Body of pancreas (tissue), 4 donors: ENCODE results near the gene MSMO1. TPM values are rescaled to one million over a fixed set of nuclear protein-coding genes. Genes with fewer than 3 reads are reported as not detected.

Source experiments
- ATAC-seq: fragments of 150-250 bp; one replicate; pipeline ENCODE4 v1.9.1; 2016
- DNase-seq, 4 donors: peaks; one replicate each; pipeline ENCODE4 v3.0.0-alpha.2; 2019
- H3K27ac ChIP-seq, 4 donors: fragments of 200-600 bp; sonication (generic); 1 replicate in 3 of 4; 2 replicates in 1 of 4; pipeline versions ENCODE4 v1.5.1 to v1.6.1; 2016 to 2019; ENCODE audit warnings: mild to moderate bottlenecking in 1 of 4, mixed read lengths in 1 of 4, moderate library complexity in 1 of 4
- H3K27me3 ChIP-seq, 2 donors: fragments of 200-600 bp; sonication (generic); one replicate each; pipeline ENCODE4 v1.6.0; 2016; ENCODE audit warnings: mild to moderate bottlenecking in 1 of 2
- H3K36me3 ChIP-seq, 2 donors: fragments of 200-600 bp; sonication (generic); replicated peaks in 1 of 2; 2 replicates each; pipeline ENCODE4 v1.5.1; 2016; ENCODE audit warnings: low read depth in 2 of 2; ENCODE audit not compliant: insufficient read depth in 1 of 2
- H3K4me1 ChIP-seq: fragments of 200-600 bp; sonication (generic); one replicate; pipeline ENCODE4 v1.6.0; 2016
- H3K4me3 ChIP-seq, 2 donors: fragments of 200-600 bp; sonication (generic); 1 replicate in 1 of 2; 2 replicates in 1 of 2; pipeline ENCODE4 v1.5.1; 2016 to 2019
- H3K9me3 ChIP-seq, 3 donors: fragments of 200-600 bp; sonication (generic); 1 replicate in 2 of 3; 2 replicates in 1 of 3; pipeline ENCODE4 v1.5.1; 2016
- POLR2A ChIP-seq, 3 donors: fragments of 450-650 bp; IDR thresholded peaks; one replicate each; pipeline ENCODE4 v1.6.1; 2016; ENCODE audit warnings: antibody characterized with exemption in 3 of 3, mild to moderate bottlenecking in 2 of 3
- WGBS, 2 donors: methylation state at CpG; one replicate each; pipeline ENCODE4 v1.1.5; 2017; 5-methylcytosine and 5-hydroxymethylcytosine counted together
- intact Hi-C: fragments of 100-400 bp; cut with DNase I; formaldehyde crosslinking; loops from one replicate; pipeline ENCODE4 v1.15.1; 2023
- total RNA-seq, 2 donors: library from RNA; depleted of rRNA; stranded (reverse); fragments of >200 nt; gene quantifications; one replicate each; pipeline ENCODE4 v1.1.0, GENCODE V29; 2016
- TF ChIP-seq, protein P1 (sequence below), 7 experiments: fragments of 450-650 bp in 4 of 7; fragments of 200-600 bp in 3 of 7; sonication (generic) in 3 of 7; IDR thresholded peaks; one replicate each; pipeline ENCODE4 v1.5.1; 2016 to 2019; ENCODE audit warnings: antibody characterized with exemption in 7 of 7

The MSMO1 gene
- total RNA-seq, 2 donors from 2014 or later = 16.1 to 22.1 TPM

DNA sequence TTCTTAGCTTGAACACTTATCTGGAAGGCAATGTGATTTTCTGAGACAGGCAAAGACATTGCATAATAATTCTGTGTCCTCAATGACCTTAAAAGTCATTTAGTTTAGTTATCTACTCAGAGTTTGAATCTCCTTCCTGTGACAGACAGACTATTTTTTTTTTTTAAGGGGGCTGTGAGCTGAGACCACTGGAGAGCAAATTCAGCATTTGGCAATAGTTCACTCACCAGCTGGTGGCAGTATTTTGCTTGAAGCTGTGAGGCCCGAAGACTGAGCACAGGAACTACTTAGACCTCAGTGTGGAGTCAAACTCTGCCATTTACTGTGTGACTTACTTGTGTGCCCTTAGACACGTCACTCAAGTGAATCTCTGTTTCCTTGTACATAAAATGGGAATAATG is 28.4 kb downstream of the MSMO1 start:
- ATAC-seq = no peak

DNA sequence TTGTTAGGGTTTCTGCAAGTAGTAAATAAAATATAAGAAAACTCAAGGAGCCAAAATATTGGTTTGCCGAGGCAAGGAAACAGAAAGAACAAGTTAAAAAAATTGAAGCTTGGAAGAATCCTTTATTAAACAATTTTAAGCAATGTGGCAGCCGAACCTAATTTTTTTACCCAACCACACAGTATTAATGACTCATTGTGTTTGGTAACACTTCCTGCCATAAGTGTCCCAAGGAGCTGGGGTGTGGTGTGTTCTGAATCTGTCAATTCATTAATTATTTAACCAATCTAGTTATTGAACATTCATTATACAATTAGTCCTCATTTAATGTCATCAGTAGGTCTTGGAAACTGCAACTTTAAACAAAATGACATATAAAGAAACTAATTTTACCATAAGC is 32.0 kb downstream of the MSMO1 start:
- H3K4me1 ChIP-seq = no peaks in the 10 kb centered on the region
- no peak for TF ChIP-seq POLR2A (IDR thresholded peaks at IDR 0.05)
- TF ChIP-seq, protein P1, sequence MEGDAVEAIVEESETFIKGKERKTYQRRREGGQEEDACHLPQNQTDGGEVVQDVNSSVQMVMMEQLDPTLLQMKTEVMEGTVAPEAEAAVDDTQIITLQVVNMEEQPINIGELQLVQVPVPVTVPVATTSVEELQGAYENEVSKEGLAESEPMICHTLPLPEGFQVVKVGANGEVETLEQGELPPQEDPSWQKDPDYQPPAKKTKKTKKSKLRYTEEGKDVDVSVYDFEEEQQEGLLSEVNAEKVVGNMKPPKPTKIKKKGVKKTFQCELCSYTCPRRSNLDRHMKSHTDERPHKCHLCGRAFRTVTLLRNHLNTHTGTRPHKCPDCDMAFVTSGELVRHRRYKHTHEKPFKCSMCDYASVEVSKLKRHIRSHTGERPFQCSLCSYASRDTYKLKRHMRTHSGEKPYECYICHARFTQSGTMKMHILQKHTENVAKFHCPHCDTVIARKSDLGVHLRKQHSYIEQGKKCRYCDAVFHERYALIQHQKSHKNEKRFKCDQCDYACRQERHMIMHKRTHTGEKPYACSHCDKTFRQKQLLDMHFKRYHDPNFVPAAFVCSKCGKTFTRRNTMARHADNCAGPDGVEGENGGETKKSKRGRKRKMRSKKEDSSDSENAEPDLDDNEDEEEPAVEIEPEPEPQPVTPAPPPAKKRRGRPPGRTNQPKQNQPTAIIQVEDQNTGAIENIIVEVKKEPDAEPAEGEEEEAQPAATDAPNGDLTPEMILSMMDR (IDR thresholded peaks at IDR 0.05) = no peak
- H3K36me3 ChIP-seq = no peaks in the 10 kb centered on the region
- H3K27ac ChIP-seq = no peak overlapping the region
- intact Hi-C loops = no loop called here
- ATAC-seq (no peak), DNase-seq (no peak)
- no peaks in the 10 kb centered on the region for H3K27me3 ChIP-seq
- no peaks in the 10 kb centered on the region for H3K9me3 ChIP-seq
- 57 to 75% methylated on average over 2 of the region's 2 CpGs for WGBS, 2 donors
- H3K4me3 ChIP-seq = no peak overlapping the region

More for the DNA sequence above, 28.4 kb downstream of the MSMO1 start:
- H3K4me3 ChIP-seq = no peak overlapping the region
- H3K4me1 ChIP-seq = no peaks in the 10 kb centered on the region
- H3K27me3 ChIP-seq = no peaks in the 10 kb centered on the region
- 5 to 8% methylated on average over 2 of the region's 2 CpGs for WGBS, 2 donors
- H3K27ac ChIP-seq = no peak overlapping the region
- no peaks in the 10 kb centered on the region for H3K36me3 ChIP-seq
- intact Hi-C loops = no loop called here
- H3K9me3 ChIP-seq = no peaks in the 10 kb centered on the region
- TF ChIP-seq POLR2A (IDR thresholded peaks at IDR 0.05) = no peak
- TF ChIP-seq, protein P1 (IDR thresholded peaks at IDR 0.05) = peak in 5 of 7 experiments; percentile 6 to 41 (median 35)
- DNase-seq = peak in 2 of 4 donors; percentile 41 to 48

DNA sequence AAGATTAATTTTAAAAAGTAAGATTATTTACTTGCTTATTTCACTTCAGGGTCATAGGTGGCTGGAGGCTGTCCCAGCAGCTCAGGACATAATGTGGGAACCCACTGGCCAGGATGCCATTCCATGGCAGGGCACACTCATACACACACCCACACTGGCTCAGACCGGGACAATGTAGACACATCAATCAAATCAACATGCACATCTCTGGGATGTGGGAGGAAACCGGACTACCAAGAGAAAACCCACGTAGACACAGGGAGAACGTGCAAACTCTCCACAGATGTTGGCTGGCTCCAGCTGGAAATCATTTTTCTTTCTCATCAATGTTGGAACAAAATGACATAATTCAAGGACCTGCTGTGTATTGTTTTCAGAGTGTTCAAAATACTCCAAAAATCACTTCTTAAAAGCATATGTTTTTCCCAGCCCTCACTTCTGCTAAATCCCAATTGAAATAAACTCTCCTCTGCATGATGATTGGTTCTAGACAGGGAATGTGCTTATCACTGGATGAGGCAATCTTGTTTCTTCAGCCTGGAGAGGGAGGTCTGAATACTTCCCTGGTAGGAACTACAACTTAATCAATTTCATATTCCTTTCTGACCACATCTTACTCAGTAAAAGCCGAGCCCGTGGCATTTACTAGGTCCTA is 32.7 kb downstream of the MSMO1 start:
- 51 to 60% methylated on average over 6 of the region's 6 CpGs for WGBS, 2 donors
- DNase-seq (no peak), ATAC-seq (peak; percentile 30)
- Histone ChIP-seq H3K4me1 (no peaks in the 10 kb centered on the region), H3K36me3 (no peaks in the 10 kb centered on the region), H3K27ac (no peak overlapping the region), H3K27me3 (no peaks in the 10 kb centered on the region), H3K9me3 (no peaks in the 10 kb centered on the region), H3K4me3 (no peak overlapping the region)
- TF ChIP-seq, protein P1 (IDR thresholded peaks at IDR 0.05) = no peak
- no peak for TF ChIP-seq POLR2A (IDR thresholded peaks at IDR 0.05)
- intact Hi-C loops = no loop called here

DNA sequence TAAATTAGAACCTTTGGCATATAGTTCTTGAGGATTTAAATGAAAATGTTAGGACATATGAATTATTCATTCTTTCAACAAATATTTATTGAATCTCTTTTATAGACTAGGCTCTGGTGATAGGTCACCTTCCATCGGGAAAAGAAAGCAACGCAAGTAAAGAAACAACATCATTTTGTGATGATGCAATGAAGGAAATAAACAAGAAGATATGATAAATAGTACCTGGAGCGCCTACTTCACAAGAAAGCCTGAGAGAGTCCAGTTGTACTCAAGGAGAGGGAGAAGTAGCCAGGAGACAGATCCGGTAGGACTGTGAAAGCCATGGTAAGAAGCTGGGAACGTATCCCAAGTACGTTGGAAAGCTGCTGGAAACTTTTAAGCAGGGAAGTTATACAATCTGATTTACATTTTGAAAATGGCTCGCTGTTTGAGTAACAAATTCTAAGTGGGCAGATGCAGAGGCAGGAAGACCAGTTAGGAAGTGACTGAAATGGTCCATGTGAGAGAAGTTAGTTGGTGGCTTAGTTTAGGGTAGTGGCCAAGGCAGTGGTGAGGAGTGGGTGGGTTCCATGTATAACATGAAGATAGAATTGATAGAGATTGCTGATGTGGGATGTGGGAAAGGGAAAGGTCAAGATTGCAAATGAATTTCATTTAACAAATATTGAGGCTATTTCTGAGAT is 33.7 kb downstream of the MSMO1 start:
- TF ChIP-seq, protein P1 (IDR thresholded peaks at IDR 0.05) = no peak
- TF ChIP-seq POLR2A (IDR thresholded peaks at IDR 0.05) = no peak
- DNase-seq = no peak
- ATAC-seq = no peak
- Histone ChIP-seq H3K4me1 (no peaks in the 10 kb centered on the region), H3K4me3 (no peak overlapping the region), H3K36me3 (no peaks in the 10 kb centered on the region), H3K27me3 (no peaks in the 10 kb centered on the region), H3K9me3 (no peaks in the 10 kb centered on the region), H3K27ac (no peak overlapping the region)
- 80 to 81% methylated on average over 7 of the region's 7 CpGs for WGBS, 2 donors
- intact Hi-C loops = no loop called here
